Mesenchymal stem cell (in vitro differentiated cells and primary cell): ENCODE measurements around the gene WASHC4. TPM values are rescaled to one million over a fixed set of nuclear protein-coding genes. Genes with fewer than 3 reads are reported as not detected.

Experiments
- DNase-seq: peaks from one replicate; pipeline ENCODE4 v3.0.0-alpha.2; 2013
- H2AFZ ChIP-seq: one replicate; pipeline ENCODE4 v1.6.1; 2013; ENCODE audit warnings: low read depth, mild to moderate bottlenecking, control low read depth, inconsistent platforms, low read length, moderate library complexity
- H2AK5ac ChIP-seq: 2 replicates; pipeline ENCODE4 v1.6.1; 2013; ENCODE audit warnings: low read length, moderate library complexity, mild to moderate bottlenecking, inconsistent platforms; ENCODE audit not compliant: severe bottlenecking
- H2BK120ac ChIP-seq: one replicate; pipeline ENCODE4 v1.6.1; 2013; ENCODE audit warnings: low read depth, mild to moderate bottlenecking, inconsistent platforms, low read length, moderate library complexity
- H2BK12ac ChIP-seq, 2 experiments: one replicate each; pipeline ENCODE4 v1.6.1; 2013; ENCODE audit warnings: inconsistent platforms in 2 of 2, low read length in 2 of 2, mild to moderate bottlenecking in 2 of 2, moderate library complexity in 2 of 2, control low read depth in 1 of 2
- H2BK15ac ChIP-seq: one replicate; pipeline ENCODE4 v1.6.1; 2013; ENCODE audit warnings: mild to moderate bottlenecking, low read depth, inconsistent platforms; ENCODE audit not compliant: poor library complexity, severe bottlenecking
- H2BK5ac ChIP-seq: 2 replicates; pipeline ENCODE4 v1.6.1; 2013; ENCODE audit warnings: low read depth, mild to moderate bottlenecking, low read length, control low read depth, inconsistent platforms; ENCODE audit not compliant: poor library complexity, severe bottlenecking
- H3K14ac ChIP-seq, 2 experiments: one replicate each; pipeline ENCODE4 v1.6.1; 2013; ENCODE audit warnings: inconsistent platforms in 2 of 2, low read length in 2 of 2, control low read depth in 1 of 2, mild to moderate bottlenecking in 1 of 2, moderate library complexity in 1 of 2
- H3K18ac ChIP-seq, 2 experiments: one replicate each; pipeline ENCODE4 v1.6.1; 2013; ENCODE audit warnings: inconsistent platforms in 2 of 2, low read length in 2 of 2, control low read depth in 1 of 2, low read depth in 1 of 2, mild to moderate bottlenecking in 1 of 2
- H3K23ac ChIP-seq, 2 experiments: one replicate each; pipeline ENCODE4 v1.6.1; 2013; ENCODE audit warnings: inconsistent platforms in 2 of 2, low read length in 2 of 2, mild to moderate bottlenecking in 2 of 2, moderate library complexity in 2 of 2, control low read depth in 1 of 2
- H3K27ac ChIP-seq: 2 replicates; pipeline ENCODE4 v1.5.1; 2013; ENCODE audit warnings: mild to moderate bottlenecking, moderate library complexity, low read length, control low read depth, inconsistent platforms; ENCODE audit not compliant: poor library complexity, severe bottlenecking
- H3K27me3 ChIP-seq, 2 experiments: 2 replicates each; pipeline versions ENCODE4 v1.6.1 to v1.7.0; 2013; ENCODE audit warnings: low read length in 2 of 2, mild to moderate bottlenecking in 2 of 2, moderate library complexity in 2 of 2, control low read depth in 1 of 2, inconsistent platforms in 1 of 2; ENCODE audit not compliant: control insufficient read depth in 1 of 2, insufficient read depth in 1 of 2
- H3K36me3 ChIP-seq, 2 experiments: 2 replicates each; pipeline versions ENCODE4 v1.6.1 to v1.7.0; 2013; ENCODE audit warnings: low read length in 2 of 2, control low read depth in 1 of 2, inconsistent platforms in 1 of 2, low read depth in 1 of 2, mild to moderate bottlenecking in 1 of 2; ENCODE audit not compliant: insufficient read depth in 2 of 2, control insufficient read depth in 1 of 2
- H3K4ac ChIP-seq, 2 experiments: one replicate each; pipeline ENCODE4 v1.6.1; 2013; ENCODE audit warnings: inconsistent platforms in 2 of 2, low read length in 2 of 2, mild to moderate bottlenecking in 2 of 2, moderate library complexity in 2 of 2, control low read depth in 1 of 2, low read depth in 1 of 2
- H3K4me1 ChIP-seq: 2 replicates; pipeline ENCODE4 v1.6.1; 2013; ENCODE audit warnings: low read depth, low read length, control low read depth; ENCODE audit not compliant: control insufficient read depth, insufficient read depth
- H3K4me2 ChIP-seq: 2 replicates; pipeline ENCODE4 v1.6.1; 2013; ENCODE audit warnings: low read length, mild to moderate bottlenecking, inconsistent platforms; ENCODE audit not compliant: poor library complexity, severe bottlenecking
- H3K4me3 ChIP-seq, 2 experiments: 2 replicates each; pipeline versions ENCODE4 v1.5.1 to v1.7.0; 2013; ENCODE audit warnings: low read length in 2 of 2, mild to moderate bottlenecking in 2 of 2, control low read depth in 1 of 2, low read depth in 1 of 2; ENCODE audit not compliant: insufficient read depth in 1 of 2
- H3K79me1 ChIP-seq: replicated peaks from 2 replicates; pipeline ENCODE4 v1.6.1; 2013; ENCODE audit warnings: mild to moderate bottlenecking, control low read depth, low read length, inconsistent platforms; ENCODE audit not compliant: poor library complexity, severe bottlenecking
- H3K9ac ChIP-seq: 2 replicates; pipeline ENCODE4 v1.7.0; 2013; ENCODE audit warnings: mild to moderate bottlenecking, low read length, moderate library complexity
- H3K9me3 ChIP-seq: 2 replicates; pipeline ENCODE4 v1.7.0; 2013; ENCODE audit warnings: mild to moderate bottlenecking, low read length; ENCODE audit not compliant: control insufficient read depth
- H4K8ac ChIP-seq: one replicate; pipeline ENCODE4 v1.6.1; 2013; ENCODE audit warnings: inconsistent platforms, mild to moderate bottlenecking, low read length, moderate library complexity
- H4K91ac ChIP-seq: one replicate; pipeline ENCODE4 v1.6.1; 2013; ENCODE audit warnings: mild to moderate bottlenecking, low read length, inconsistent platforms
- WGBS: methylation state at CpG from one replicate; pipeline ENCODE4 v1.1.7; 2013; ENCODE audit warnings: mixed read lengths; 5-methylcytosine and 5-hydroxymethylcytosine counted together
- polyA plus RNA-seq, 2 experiments: library from polyadenylated mRNA; stranded (reverse); fragments of 200-250 nt; gene quantifications; one replicate each; pipeline ENCODE4 v1.2.3, GENCODE V29; 2013

Gene WASHC4
- 58.2 TPM for polyA plus RNA-seq (2013, experiment 1 of 2)
- 52.4 TPM for polyA plus RNA-seq (2013, experiment 2 of 2)

DNA sequence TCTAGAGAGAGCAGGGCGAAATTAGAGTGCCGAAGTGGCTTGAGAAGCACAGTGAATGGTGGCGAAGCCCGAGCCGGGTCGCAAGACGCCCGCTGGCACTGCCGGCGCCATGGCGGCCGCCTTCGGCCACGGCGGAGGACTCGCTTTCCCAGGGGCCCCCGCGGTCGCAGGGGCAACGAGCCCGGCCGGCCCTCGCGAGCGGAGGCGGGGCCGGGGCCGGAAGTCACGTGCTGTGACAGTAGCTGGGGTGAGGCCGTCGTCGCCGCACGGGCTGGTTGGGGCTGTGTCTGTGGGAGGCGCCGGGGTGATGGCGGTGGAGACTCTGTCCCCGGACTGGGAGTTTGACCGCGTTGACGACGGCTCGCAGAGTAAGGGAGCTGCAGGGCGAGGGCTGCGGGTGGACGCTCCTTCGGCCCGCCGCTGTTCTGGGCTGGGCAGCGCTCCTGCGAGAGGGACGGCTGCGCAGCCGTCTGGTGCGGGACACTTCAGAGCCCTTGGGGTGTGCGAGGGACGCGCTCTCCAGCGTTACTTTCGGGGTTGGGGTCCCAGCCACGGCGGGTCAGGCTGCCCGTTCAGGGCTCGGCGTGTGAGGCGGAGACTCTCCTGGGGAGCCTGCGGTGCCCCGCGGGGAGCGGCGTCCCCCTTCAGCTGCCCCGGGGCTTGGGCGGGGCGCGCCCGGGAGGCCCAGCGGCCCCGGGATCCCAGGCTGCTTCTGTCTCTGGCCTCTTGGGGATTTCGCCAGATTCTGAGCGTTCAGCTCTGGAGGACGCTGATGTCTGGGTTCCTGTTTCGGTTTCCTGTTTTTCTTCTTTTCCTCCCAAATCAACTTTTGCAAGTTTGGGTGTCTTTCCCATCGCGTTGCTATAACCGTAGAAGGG lies at the start of gene WASHC4:
TSS of gene WASHC4 (plus strand) at position 238 of the 878 bp plus-strand sequence. CDS start at position 308, 70 bp downstream.
- WGBS: under 1% methylated on average over 75 of the region's 85 CpGs
- no peaks in the 10 kb centered on the region for H3K27me3 ChIP-seq
- peak within 1 kb of the TSS; percentile 64 for H3K4me2 ChIP-seq
- H3K14ac ChIP-seq: peak within 1 kb of the TSS; percentile 92 to 100
- peak within 1 kb of the TSS in 1 of 2 experiments; percentile 95 for H2BK12ac ChIP-seq
- H2AK5ac ChIP-seq: peak within 1 kb of the TSS; percentile 6
- peak within 1 kb of the TSS; percentile 55 for H4K91ac ChIP-seq
- peak within 1 kb of the TSS; percentile 97 for H3K9ac ChIP-seq
- peak within 1 kb of the TSS; percentile 98 for H2AFZ ChIP-seq
- H3K9me3 ChIP-seq: no peaks in the 10 kb centered on the region
- peak within 1 kb of the TSS; percentile 83 to 100 for H3K4ac ChIP-seq
- peak; percentile 94 for DNase-seq
- peak within 1 kb of the TSS; percentile 87 for H2BK5ac ChIP-seq
- H4K8ac ChIP-seq: peak within 1 kb of the TSS; percentile 87
- H3K4me3 ChIP-seq: peak within 1 kb of the TSS; percentile 95 to 99
- peak within 1 kb of the TSS; percentile 87 to 100 for H3K23ac ChIP-seq
- H3K79me1 ChIP-seq: no peaks in the 10 kb centered on the region
- peaks cover 0 to 16% of the 10 kb centered on the region in 2 experiments for H3K36me3 ChIP-seq
- peak within 1 kb of the TSS; percentile 26 for H2BK15ac ChIP-seq
- H3K18ac ChIP-seq: peak within 1 kb of the TSS; percentile 63 to 100
- peak within 1 kb of the TSS; percentile 2 for H2BK120ac ChIP-seq
- H3K4me1 ChIP-seq: peaks cover 2% of the 10 kb centered on the region
- H3K27ac ChIP-seq: peak within 1 kb of the TSS; percentile 89

DNA sequence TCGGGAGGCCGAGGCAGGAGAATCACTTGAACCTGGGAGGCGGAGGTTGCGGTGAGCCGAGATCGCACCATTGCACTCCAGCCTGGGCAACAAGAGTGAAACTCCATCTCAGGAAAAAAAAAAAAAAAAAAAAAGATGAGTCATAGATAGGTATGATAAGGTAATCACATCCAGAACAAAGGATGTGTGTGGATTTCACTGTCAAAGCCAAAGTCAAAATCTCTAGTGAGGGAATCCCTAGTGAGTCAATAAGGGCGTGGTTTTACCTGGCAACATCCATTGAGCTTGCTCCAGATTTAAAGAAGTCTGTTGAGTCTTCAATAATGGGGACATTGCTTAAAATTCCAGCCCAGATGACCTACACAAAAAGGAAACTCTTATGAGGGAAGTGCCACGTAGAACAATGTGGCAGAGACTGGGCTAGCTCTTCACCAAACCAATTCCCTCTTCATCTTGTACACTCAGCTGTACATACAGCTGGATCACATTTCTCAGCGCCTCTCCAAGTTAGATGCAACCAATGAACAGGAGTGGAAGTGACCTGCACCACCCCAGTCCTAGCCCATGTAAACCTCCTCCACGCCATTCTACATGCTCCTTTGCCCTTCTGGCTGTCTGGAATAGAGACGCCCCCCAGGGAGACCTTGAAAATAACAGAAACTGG lies 46.7 kb upstream of the WASHC4 start:
- Histone ChIP-seq H3K27ac (no peak overlapping the region), H3K14ac (no peak overlapping the region)
- WGBS: 93% methylated on average over 5 of the region's 11 CpGs

GRCh38 chr12:105064564-105065178 lies 42.9 kb upstream of the WASHC4 start:
- no peaks in the 10 kb centered on the region for H3K79me1 ChIP-seq
- no peaks in the 10 kb centered on the region for H3K4me1 ChIP-seq
- no peak overlapping the region for H4K91ac ChIP-seq
- no peak overlapping the region for H2BK120ac ChIP-seq
- WGBS: 87% methylated on average over 6 of the region's 7 CpGs
- no peak overlapping the region for H3K27ac ChIP-seq
- no peak overlapping the region for H4K8ac ChIP-seq
- H3K9ac ChIP-seq: no peak overlapping the region
- no peak overlapping the region for H2BK15ac ChIP-seq
- H3K14ac ChIP-seq: no peak overlapping the region
- H2BK12ac ChIP-seq: no peak overlapping the region
- H2AK5ac ChIP-seq: no peak overlapping the region
- no peak overlapping the region for H3K4ac ChIP-seq
- H3K4me3 ChIP-seq: no peak overlapping the region
- no peak overlapping the region for H3K4me2 ChIP-seq
- no peak overlapping the region for H2BK5ac ChIP-seq
- H3K9me3 ChIP-seq: no peaks in the 10 kb centered on the region
- H3K27me3 ChIP-seq: no peaks in the 10 kb centered on the region
- H3K36me3 ChIP-seq: peaks cover 7 to 75% of the 10 kb centered on the region in 2 experiments
- no peak overlapping the region for H3K23ac ChIP-seq
- H3K18ac ChIP-seq: no peak overlapping the region
- H2AFZ ChIP-seq: no peak overlapping the region
- DNase-seq: no peak

More for the DNA sequence above, 46.7 kb upstream of the WASHC4 start:
- no peak overlapping the region for H2BK5ac ChIP-seq
- no peak overlapping the region for H3K18ac ChIP-seq
- no peak overlapping the region for H4K8ac ChIP-seq
- H3K4me1 ChIP-seq: no peaks in the 10 kb centered on the region
- H3K79me1 ChIP-seq: no peaks in the 10 kb centered on the region
- H3K23ac ChIP-seq: no peak overlapping the region
- H2BK120ac ChIP-seq: no peak overlapping the region
- no peaks in the 10 kb centered on the region for H3K27me3 ChIP-seq
- H4K91ac ChIP-seq: no peak overlapping the region
- no peak for DNase-seq
- H3K36me3 ChIP-seq: peaks cover 9 to 83% of the 10 kb centered on the region in 2 experiments
- peaks cover 13% of the 10 kb centered on the region for H3K9me3 ChIP-seq
- no peak overlapping the region for H2BK15ac ChIP-seq
- no peak overlapping the region for H2BK12ac ChIP-seq
- H2AK5ac ChIP-seq: no peak overlapping the region
- H3K4ac ChIP-seq: no peak overlapping the region
- H2AFZ ChIP-seq: no peak overlapping the region
- no peak overlapping the region for H3K4me3 ChIP-seq
- no peak overlapping the region for H3K9ac ChIP-seq
- no peak overlapping the region for H3K4me2 ChIP-seq
